Ishikawa (cell line): Measurements from ENCODE around the gene SLC28A3.

Experiments
- EGR1 ChIP-seq: IDR thresholded peaks from 2 replicates; pipeline ENCODE4 v1.6.1; 2012
- FOXM1 ChIP-seq: IDR thresholded peaks from 2 replicates; pipeline ENCODE4 v1.6.1; 2012; ENCODE audit warnings: low read depth, borderline replicate concordance
- TAF1 ChIP-seq: IDR thresholded peaks from 2 replicates; pipeline ENCODE4 v1.6.1; 2012; ENCODE audit warnings: low read depth, mild to moderate bottlenecking
- TEAD4 ChIP-seq: IDR thresholded peaks from 2 replicates; pipeline ENCODE4 v1.6.1; 2012

- no peak for TF ChIP-seq EGR1
- no peak for TF ChIP-seq TAF1
- no peak for TF ChIP-seq FOXM1
- no peak for TF ChIP-seq TEAD4
Measured at GRCh38 chr9:84331119-84331809, 9.3 kb downstream of the SLC28A3 start.
